Measurements from ENCODE around the gene S1PR2.

DNA sequence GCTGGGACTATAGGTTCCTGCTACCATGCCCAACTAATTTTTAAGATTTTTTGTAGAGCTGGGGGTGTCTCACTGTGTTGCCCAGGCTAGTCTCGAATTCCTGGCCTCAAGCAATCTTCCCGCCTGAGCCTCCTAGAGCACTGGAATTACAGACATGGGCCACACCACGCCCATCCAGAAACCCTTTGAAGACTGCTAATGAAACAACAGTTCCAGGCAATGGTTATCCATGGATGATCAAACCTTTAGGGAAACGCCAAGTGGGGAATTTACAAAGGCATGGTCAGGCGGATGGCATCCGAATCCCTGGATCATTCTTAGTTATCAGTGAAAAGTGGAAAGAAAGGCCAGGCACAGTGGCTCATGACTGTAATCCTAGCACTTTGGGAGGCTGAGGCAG lies 19.4 kb downstream of the S1PR2 start:
- TF ChIP-seq POLR2A (IDR thresholded peaks at IDR 0.05; ENCODE audit: low read depth, low read length) = no peak
- TF ChIP-seq POLR2AphosphoS5 (IDR thresholded peaks at IDR 0.05; ENCODE audit: low read depth, low read length) = no peak
- no peak for TF ChIP-seq SPI1 (IDR thresholded peaks at IDR 0.05; ENCODE audit: low read depth, low read length)
